B cell (primary cell): ENCODE results near the gene IBTK. TPM values are rescaled to one million over a fixed set of nuclear protein-coding genes. Genes with fewer than 3 reads are reported as not detected.
"Not testable (repeated sequence)": the region's sequence is repeated elsewhere in the genome, so short reads cannot be mapped to it uniquely, and the experiment has no call there.

Experiments
- ATAC-seq: fragments of 200-7000 bp; cut with Tn5 transposase; one replicate; pipeline ENCODE4 v1.10.0; 2021; ENCODE audit warnings: low read depth, mild to moderate bottlenecking, moderate number of reproducible peaks, moderate library complexity
- CTCF ChIA-PET: fragments of 350-600 bp; sonication (Branson Sonifier 250); formaldehyde crosslinking; loops from one replicate; lab custom pipeline; 2021; ENCODE audit warnings: antibody characterized with exemption, inconsistent platforms; lab: Charles Lee
- POLR2A ChIA-PET: fragments of 350-600 bp; sonication (Branson Sonifier 250); formaldehyde crosslinking; loops from one replicate; lab custom pipeline; 2021; ENCODE audit warnings: antibody characterized with exemption; lab: Charles Lee
- DNase-seq: peaks from one replicate; pipeline ENCODE4 v3.0.0; 2013
- H2AFZ ChIP-seq: 2 replicates; pipeline ENCODE4 v1.6.1; 2012; ENCODE audit warnings: mild to moderate bottlenecking, low read depth, low read length; ENCODE audit not compliant: insufficient read depth, poor library complexity, severe bottlenecking
- H3K27ac ChIP-seq, 2 donors: 1 replicate in 1 of 2; 2 replicates in 1 of 2; pipeline ENCODE4 v1.5.1; 2012 to 2013; ENCODE audit warnings: low read length in 2 of 2, mild to moderate bottlenecking in 2 of 2, moderate library complexity in 1 of 2
- H3K27me3 ChIP-seq, 4 experiments: fragments of 200-600 bp in 1 of 4; sonication (generic) in 1 of 4; replicated peaks in 1 of 4; 1 replicate in 2 of 4; 2 replicates in 2 of 4; pipeline versions ENCODE4 v1.6.1 to v1.7.0; 2013 to 2016; ENCODE audit warnings: low read length in 3 of 4, mild to moderate bottlenecking in 2 of 4, mixed read lengths in 1 of 4, moderate library complexity in 1 of 4; ENCODE audit not compliant: insufficient read depth in 4 of 4, control insufficient read depth in 3 of 4; ENCODE audit errors: control extremely low read depth in 1 of 4
- H3K36me3 ChIP-seq, 2 experiments: replicated peaks in 1 of 2; 1 replicate in 1 of 2; 2 replicates in 1 of 2; pipeline versions ENCODE4 v1.6.1 to v1.7.1; 2013; ENCODE audit warnings: low read length in 1 of 2; ENCODE audit not compliant: insufficient read depth in 2 of 2, control insufficient read depth in 1 of 2; ENCODE audit errors: control extremely low read depth in 1 of 2, extremely low read depth in 1 of 2
- H3K4me1 ChIP-seq, 2 donors: fragments of 200-600 bp in 1 of 2; sonication (generic) in 1 of 2; 1 replicate in 1 of 2; 2 replicates in 1 of 2; pipeline versions ENCODE4 v1.5.1 to v1.6.1; 2013 to 2017; ENCODE audit warnings: low read length in 2 of 2; ENCODE audit not compliant: control insufficient read depth in 2 of 2, insufficient read depth in 2 of 2
- H3K4me2 ChIP-seq: replicated peaks from 2 replicates; pipeline ENCODE3; 2012; ENCODE audit warnings: mild to moderate bottlenecking, low read depth, low read length; ENCODE audit not compliant: poor library complexity, severe bottlenecking
- H3K4me3 ChIP-seq, 5 experiments: fragments of 200-600 bp in 1 of 5; sonication (generic) in 1 of 5; 1 replicate in 3 of 5; 2 replicates in 2 of 5; pipeline versions ENCODE4 v1.5.1 to v1.7.0; 2011 to 2016; ENCODE audit warnings: low read length in 4 of 5, mild to moderate bottlenecking in 4 of 5, low read depth in 2 of 5, control low read depth in 1 of 5, moderate library complexity in 1 of 5; ENCODE audit not compliant: insufficient read depth in 1 of 5; ENCODE audit errors: control extremely low read depth in 1 of 5, extremely low read depth in 1 of 5
- H3K79me2 ChIP-seq: fragments of 200-600 bp; sonication (generic); one replicate; pipeline ENCODE4 v1.6.0; 2016; ENCODE audit warnings: low read length; ENCODE audit not compliant: control insufficient read depth, insufficient read depth
- H3K9ac ChIP-seq: fragments of 200-600 bp; sonication (generic); 2 replicates; pipeline ENCODE4 v1.6.1; 2017; ENCODE audit warnings: mild to moderate bottlenecking, low read length, moderate library complexity
- H3K9me3 ChIP-seq, 3 donors: one replicate each; pipeline versions ENCODE4 v1.6.1 to v1.7.1; 2013; ENCODE audit warnings: low read length in 2 of 3; ENCODE audit not compliant: control insufficient read depth in 2 of 3, insufficient read depth in 1 of 3; ENCODE audit errors: control extremely low read depth in 1 of 3
- H4K20me1 ChIP-seq: 2 replicates; pipeline ENCODE4 v1.6.0; 2012; ENCODE audit warnings: mild to moderate bottlenecking, low read length; ENCODE audit not compliant: insufficient read depth, control insufficient read depth, poor library complexity, severe bottlenecking
- H3K27ac Mint-ChIP-seq: one replicate; pipeline ENCODE4 v1.8.0; 2021; ENCODE audit warnings: mixed read lengths
- H3K27me3 Mint-ChIP-seq: one replicate; pipeline ENCODE4 v1.8.0; 2021; ENCODE audit warnings: mixed read lengths
- H3K4me1 Mint-ChIP-seq: one replicate; pipeline ENCODE4 v1.8.0; 2021; ENCODE audit warnings: mixed read lengths
- H3K4me3 Mint-ChIP-seq: one replicate; pipeline ENCODE4 v1.8.0; 2021; ENCODE audit warnings: mixed read lengths
- H3K9me3 Mint-ChIP-seq: one replicate; pipeline ENCODE4 v1.8.0; 2022; ENCODE audit warnings: mixed read lengths; ENCODE audit not compliant: insufficient read depth
- CTCF ChIP-seq: fragments of 200-600 bp; IDR thresholded peaks from one replicate; pipeline ENCODE4 v1.8.0; 2022; ENCODE audit warnings: antibody characterized with exemption, mild to moderate bottlenecking
- EZH2 ChIP-seq: IDR thresholded peaks from 2 replicates; pipeline ENCODE4 v1.6.1; 2012; ENCODE audit warnings: borderline replicate concordance, low read depth, mild to moderate bottlenecking, moderate library complexity, low read length; ENCODE audit not compliant: insufficient read depth, poor library complexity, severe bottlenecking
- WGBS: methylation state at CpG from one replicate; pipeline ENCODE4 v1.1.5; 2013; ENCODE audit warnings: missing lambda C conversion rate; ENCODE audit not compliant: insufficient coverage; 5-methylcytosine and 5-hydroxymethylcytosine counted together
- intact Hi-C: fragments of 100-400 bp; cut with micrococcal nuclease; formaldehyde crosslinking; loops from one replicate; pipeline ENCODE4 v1.10.0; 2022
- polyA plus RNA-seq: library from polyadenylated mRNA; depleted of rRNA; stranded (reverse); fragments of >200 nt; gene quantifications from 2 replicates; pipeline ENCODE4 v1.2.3, GENCODE V29; 2012
- total RNA-seq, 2 donors: library from RNA; stranded (reverse); fragments of 120-200 nt in 1 of 2; gene quantifications; 1 replicate in 1 of 2; 2 replicates in 1 of 2; pipeline versions ENCODE4 v1.2.3 to v1.2.4, GENCODE V29; 2013 to 2022

The IBTK gene
- total and polyA plus RNA-seq, 2 donors (not counting 1 experiment from before 2014, with no cell fraction given) = 4.4 to 28.3 TPM

GRCh38 chr6:82259389-82259788 lies 11.8 kb upstream of the IBTK start:
- no peak overlapping the region for H3K27ac Mint-ChIP-seq
- Histone ChIP-seq H2AFZ (no peak overlapping the region), H3K79me2 (no peaks in the 10 kb centered on the region), H3K4me2 (no peak overlapping the region), H3K27me3 (no peaks in the 10 kb centered on the region), H3K36me3 (no peaks in the 10 kb centered on the region), H3K9me3 (no peaks in the 10 kb centered on the region), H3K27ac (no peak overlapping the region), H4K20me1 (no peaks in the 10 kb centered on the region), H3K9ac (no peak overlapping the region), H3K4me1 (no peaks in the 10 kb centered on the region), H3K4me3 (no peak overlapping the region)
- ATAC-seq = no peak
- H3K4me3 Mint-ChIP-seq = no peak overlapping the region
- H3K27me3 Mint-ChIP-seq = peaks cover 9% of the 10 kb centered on the region
- H3K4me1 Mint-ChIP-seq = no peaks in the 10 kb centered on the region
- no CpG with 5 or more reads among the region's 1 CpG for WGBS
- ChIA-PET CTCF (no interaction called here), POLR2A (no interaction called here)
- TF ChIP-seq CTCF = no peak
- no peak for TF ChIP-seq EZH2
- intact Hi-C loops = no loop called here
- DNase-seq = no peak
- no peaks in the 10 kb centered on the region for H3K9me3 Mint-ChIP-seq

GRCh38 chr6:82257088-82257774 lies 9.7 kb upstream of the IBTK start:
- Histone ChIP-seq H3K36me3 (no peaks in the 10 kb centered on the region), H3K9ac (no peak overlapping the region), H3K79me2 (no peaks in the 10 kb centered on the region), H3K4me2 (no peak overlapping the region), H2AFZ (no peak overlapping the region), H3K9me3 (no peaks in the 10 kb centered on the region), H3K4me3 (no peak overlapping the region), H3K27ac (no peak overlapping the region), H3K27me3 (no peaks in the 10 kb centered on the region), H3K4me1 (no peaks in the 10 kb centered on the region), H4K20me1 (no peaks in the 10 kb centered on the region)
- Mint-ChIP-seq H3K4me1 (no peaks in the 10 kb centered on the region), H3K4me3 (no peak overlapping the region), H3K27ac (no peak overlapping the region), H3K9me3 (no peaks in the 10 kb centered on the region), H3K27me3 (peaks cover 7% of the 10 kb centered on the region)
- TF ChIP-seq EZH2 (no peak), CTCF (no peak)
- CTCF ChIA-PET = interaction anchor here (0.6 to 1.5 kb wide), 2 partner anchors 809 to 963 kb away, joined by 3 to 8 read pairs; partner anchors contain the start of gene UBE3D
- POLR2A ChIA-PET = no interaction called here
- DNase-seq = no peak
- WGBS = 100% methylated on average over 1 of the region's 1 CpG
- ATAC-seq = no peak
- intact Hi-C loops = no loop called here

GRCh38 chr6:82254722-82255121 lies 7.2 kb upstream of the IBTK start:
- H3K27ac ChIP-seq, H3K36me3 ChIP-seq, H3K4me2 ChIP-seq, H3K9me3 Mint-ChIP-seq, H4K20me1 ChIP-seq, H3K79me2 ChIP-seq, intact Hi-C loops, H3K4me1 ChIP-seq, CTCF ChIA-PET, H3K9ac ChIP-seq, ATAC-seq, DNase-seq, H3K9me3 ChIP-seq, H3K4me3 Mint-ChIP-seq, H3K4me1 Mint-ChIP-seq, H3K27ac Mint-ChIP-seq, H3K27me3 ChIP-seq, H3K27me3 Mint-ChIP-seq, H2AFZ ChIP-seq, H3K4me3 ChIP-seq, POLR2A ChIA-PET: not testable (repeated sequence)
- no CpG with 5 or more reads among the region's 5 CpGs for WGBS
